Right forelimb (tissue), 1 donor: ENCODE data around the gene NCR3LG1.

ENCODE experiments used
- DNase-seq: peaks from one replicate; pipeline ENCODE4 v3.0.0-alpha.2; 2018

NCR3LG1 gene

GRCh38 chr11:17375547-17375946 lies 23.9 kb downstream of the NCR3LG1 start:
- DNase-seq = no peak

GRCh38 chr11:17376493-17376892 lies 24.9 kb downstream of the NCR3LG1 start:
- no peak for DNase-seq

GRCh38 chr11:17378655-17379054 lies 27.1 kb downstream of the NCR3LG1 start:
- no peak for DNase-seq

GRCh38 chr11:17379383-17380180 lies 28.0 kb downstream of the NCR3LG1 start:
- peak; percentile 12 for DNase-seq

GRCh38 chr11:17381156-17381555 lies 29.6 kb downstream of the NCR3LG1 start:
- DNase-seq = no peak

GRCh38 chr11:17382046-17382728 lies 30.6 kb downstream of the NCR3LG1 start:
- DNase-seq = peak; percentile 6

GRCh38 chr11:17383461-17383860 lies 31.9 kb downstream of the NCR3LG1 start:
- no peak for DNase-seq

- peak; percentile 81 for DNase-seq
Observed at GRCh38 chr11:17384002-17384511, 32.5 kb downstream of the NCR3LG1 start.

- DNase-seq = peak; percentile 25
Observed at GRCh38 chr11:17385492-17385891, 33.9 kb downstream of the NCR3LG1 start.

GRCh38 chr11:17385926-17386325 lies 34.3 kb downstream of the NCR3LG1 start:
- peak; percentile 37 for DNase-seq

GRCh38 chr11:17386331-17387084 lies 34.9 kb downstream of the NCR3LG1 start:
- DNase-seq = peak; percentile 54

- DNase-seq = no peak
Observed at GRCh38 chr11:17387254-17387653, 35.7 kb downstream of the NCR3LG1 start.

GRCh38 chr11:17387811-17388210 lies 36.2 kb downstream of the NCR3LG1 start:
- no peak for DNase-seq

GRCh38 chr11:17388609-17389210 lies 37.1 kb downstream of the NCR3LG1 start, which contains the start of gene KCNJ11:
TSS of gene KCNJ11 (minus strand) at chr11:17388659. CDS start at chr11:17388091, 568 bp downstream.
- no peak for DNase-seq

GRCh38 chr11:17389211-17389956 lies 37.8 kb downstream of the NCR3LG1 start:
- peak; percentile 76 for DNase-seq

- no peak for DNase-seq
Observed at GRCh38 chr11:17389957-17390649, 38.5 kb downstream of the NCR3LG1 start.

- DNase-seq = no peak
Observed at GRCh38 chr11:17391493-17392355, 40.1 kb downstream of the NCR3LG1 start.

GRCh38 chr11:17392872-17393271 lies 41.3 kb downstream of the NCR3LG1 start:
- no peak for DNase-seq

- no peak for DNase-seq
Observed at GRCh38 chr11:17393472-17393871, 41.9 kb downstream of the NCR3LG1 start.

GRCh38 chr11:17394743-17395390 lies 43.3 kb downstream of the NCR3LG1 start:
- no peak for DNase-seq
